Mesothelial cell of epicardium (in vitro differentiated cells): Measurements from ENCODE around the gene TAX1BP1. TPM values are rescaled to one million over a fixed set of nuclear protein-coding genes. Genes with fewer than 3 reads are reported as not detected.
A peak's percentile ranks its signal among the peaks of the same experiment; 100 is the strongest.

ENCODE experiments used
- DNase-seq, 2 experiments: peaks; one replicate each; pipeline ENCODE4 v3.0.0; 2021; ENCODE audit warnings: low spot score in 2 of 2; ENCODE audit not compliant: unreplicated experiment in 2 of 2
- H3K27ac Mint-ChIP-seq: 2 replicates; pipeline ENCODE4 v1.8.0; 2021; ENCODE audit warnings: mixed read lengths
- H3K27me3 Mint-ChIP-seq: 2 replicates; pipeline ENCODE4 v1.8.0; 2021; ENCODE audit warnings: low read depth, mixed read lengths
- H3K36me3 Mint-ChIP-seq: 2 replicates; pipeline ENCODE4 v1.8.0; 2021; ENCODE audit warnings: mixed read lengths
- H3K4me1 Mint-ChIP-seq: 2 replicates; pipeline ENCODE4 v1.8.0; 2021; ENCODE audit warnings: mixed read lengths
- H3K4me3 Mint-ChIP-seq: 2 replicates; pipeline ENCODE4 v1.8.0; 2021; ENCODE audit warnings: mild to moderate bottlenecking, moderate library complexity, mixed read lengths
- H3K9me3 Mint-ChIP-seq: 2 replicates; pipeline ENCODE4 v1.8.0; 2021; ENCODE audit warnings: mixed read lengths
- total RNA-seq: library from RNA; stranded (reverse); gene quantifications from 3 replicates; pipeline ENCODE4 v1.2.1, GENCODE V29; 2021
- TF ChIP-seq, protein P1 (sequence below): fragments of 200-600 bp; sonication (generic); IDR thresholded peaks from one replicate; pipeline ENCODE4 v1.5.0; 2021; ENCODE audit warnings: antibody characterized with exemption; ENCODE audit not compliant: unreplicated experiment

The TAX1BP1 gene
- total RNA-seq, 1 donor from 2014 or later: 89.8 TPM

DNA sequence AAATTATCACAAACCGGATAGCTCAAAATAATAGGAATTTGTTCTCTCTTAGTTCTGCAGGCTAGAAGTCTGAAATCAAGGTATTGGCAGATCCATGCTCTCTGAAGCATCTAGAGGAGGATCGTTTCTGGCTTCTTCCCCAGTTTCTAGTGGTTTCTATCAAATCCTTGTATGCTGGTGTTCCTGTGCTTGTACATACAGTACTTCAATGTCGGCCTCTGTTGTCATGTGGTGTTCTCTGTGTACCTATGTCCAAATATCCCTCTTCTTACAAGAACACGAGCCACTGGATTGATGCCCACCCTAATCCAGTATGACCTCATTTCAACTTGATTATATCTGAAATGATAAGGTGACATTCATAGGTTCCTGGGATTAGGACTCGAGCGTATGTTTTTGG lies 9.8 kb upstream of the TAX1BP1 start:
- no peaks in the 10 kb centered on the region for H3K9me3 Mint-ChIP-seq
- no peaks in the 10 kb centered on the region for H3K36me3 Mint-ChIP-seq
- TF ChIP-seq, protein P1, sequence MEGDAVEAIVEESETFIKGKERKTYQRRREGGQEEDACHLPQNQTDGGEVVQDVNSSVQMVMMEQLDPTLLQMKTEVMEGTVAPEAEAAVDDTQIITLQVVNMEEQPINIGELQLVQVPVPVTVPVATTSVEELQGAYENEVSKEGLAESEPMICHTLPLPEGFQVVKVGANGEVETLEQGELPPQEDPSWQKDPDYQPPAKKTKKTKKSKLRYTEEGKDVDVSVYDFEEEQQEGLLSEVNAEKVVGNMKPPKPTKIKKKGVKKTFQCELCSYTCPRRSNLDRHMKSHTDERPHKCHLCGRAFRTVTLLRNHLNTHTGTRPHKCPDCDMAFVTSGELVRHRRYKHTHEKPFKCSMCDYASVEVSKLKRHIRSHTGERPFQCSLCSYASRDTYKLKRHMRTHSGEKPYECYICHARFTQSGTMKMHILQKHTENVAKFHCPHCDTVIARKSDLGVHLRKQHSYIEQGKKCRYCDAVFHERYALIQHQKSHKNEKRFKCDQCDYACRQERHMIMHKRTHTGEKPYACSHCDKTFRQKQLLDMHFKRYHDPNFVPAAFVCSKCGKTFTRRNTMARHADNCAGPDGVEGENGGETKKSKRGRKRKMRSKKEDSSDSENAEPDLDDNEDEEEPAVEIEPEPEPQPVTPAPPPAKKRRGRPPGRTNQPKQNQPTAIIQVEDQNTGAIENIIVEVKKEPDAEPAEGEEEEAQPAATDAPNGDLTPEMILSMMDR: no peak
- no peak overlapping the region for H3K27ac Mint-ChIP-seq
- no peaks in the 10 kb centered on the region for H3K27me3 Mint-ChIP-seq
- no peak overlapping the region for H3K4me3 Mint-ChIP-seq
- no peak for DNase-seq
- peaks cover 19% of the 10 kb centered on the region for H3K4me1 Mint-ChIP-seq

DNA sequence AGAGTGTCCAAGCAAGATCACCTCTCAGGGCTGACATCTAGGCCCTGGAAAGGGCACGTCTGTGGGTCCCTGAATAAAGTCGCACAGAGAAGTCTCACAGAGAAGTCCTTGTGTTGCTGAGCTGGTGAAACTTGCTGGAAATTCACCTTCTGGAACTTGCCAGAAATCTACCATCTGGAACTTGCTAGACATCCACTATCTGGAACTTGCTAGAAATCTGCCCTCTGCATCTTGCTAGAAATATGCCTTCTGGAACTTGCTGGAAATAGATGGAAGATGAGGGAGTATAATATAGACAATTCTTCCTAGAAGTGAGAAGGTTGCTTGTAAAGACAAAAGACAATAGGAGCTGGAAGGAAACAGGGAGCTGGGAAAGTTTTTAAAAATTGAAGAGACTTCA lies 5.4 kb upstream of the TAX1BP1 start:
- TF ChIP-seq, protein P1: no peak
- Mint-ChIP-seq H3K36me3 (no peaks in the 10 kb centered on the region), H3K4me1 (peaks cover 47% of the 10 kb centered on the region), H3K4me3 (no peak overlapping the region), H3K27ac (peak overlapping the region; percentile 37), H3K27me3 (no peaks in the 10 kb centered on the region), H3K9me3 (no peaks in the 10 kb centered on the region)
- DNase-seq: no peak

DNA sequence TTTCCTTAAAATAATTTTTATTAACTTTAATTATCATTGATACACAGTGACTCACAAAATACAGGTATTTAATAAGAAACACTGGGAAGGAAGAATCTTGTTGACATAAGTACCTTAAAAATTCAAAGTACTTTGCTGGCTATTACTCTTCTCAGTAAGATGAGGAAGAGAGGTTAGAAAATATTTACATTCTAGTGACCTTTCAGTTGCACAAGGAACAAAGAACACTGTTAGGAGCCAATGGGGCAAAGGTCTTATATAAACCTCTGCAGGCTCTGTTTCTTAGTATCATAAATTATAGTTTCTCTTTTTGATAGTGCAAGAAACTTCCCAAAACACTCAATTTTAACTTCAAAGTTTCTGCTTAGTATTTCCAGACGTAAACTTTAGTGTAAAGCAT lies 4.8 kb upstream of the TAX1BP1 start:
- no peak for DNase-seq
- H3K27ac Mint-ChIP-seq: no peak overlapping the region
- no peak overlapping the region for H3K4me3 Mint-ChIP-seq
- H3K4me1 Mint-ChIP-seq: peaks cover 47% of the 10 kb centered on the region
- TF ChIP-seq, protein P1: no peak
- no peaks in the 10 kb centered on the region for H3K27me3 Mint-ChIP-seq
- H3K9me3 Mint-ChIP-seq: no peaks in the 10 kb centered on the region
- H3K36me3 Mint-ChIP-seq: no peaks in the 10 kb centered on the region

DNA sequence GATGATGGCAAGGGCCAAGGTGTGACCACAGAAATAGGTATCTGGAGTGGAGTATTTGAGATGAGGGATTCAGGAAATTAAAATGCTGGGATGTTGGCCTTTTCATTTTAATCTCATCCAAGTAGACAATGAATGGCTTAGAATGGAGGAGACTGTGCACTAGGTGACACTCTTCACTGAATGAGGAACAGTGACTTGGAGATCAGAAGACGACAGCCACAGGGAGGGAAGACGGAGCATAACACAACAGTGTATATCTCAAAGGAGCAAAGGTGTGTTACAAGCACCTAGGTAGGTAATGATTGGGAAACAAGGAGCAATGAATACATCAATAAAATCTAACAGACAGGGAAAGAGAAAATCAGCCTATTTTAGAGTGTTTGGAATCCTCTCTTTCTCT lies 4.1 kb upstream of the TAX1BP1 start:
- Mint-ChIP-seq H3K4me1 (peaks cover 48% of the 10 kb centered on the region), H3K36me3 (no peaks in the 10 kb centered on the region), H3K4me3 (no peak overlapping the region), H3K27ac (peak overlapping the region; percentile 27), H3K9me3 (no peaks in the 10 kb centered on the region), H3K27me3 (no peaks in the 10 kb centered on the region)
- DNase-seq: no peak
- TF ChIP-seq, protein P1: no peak

DNA sequence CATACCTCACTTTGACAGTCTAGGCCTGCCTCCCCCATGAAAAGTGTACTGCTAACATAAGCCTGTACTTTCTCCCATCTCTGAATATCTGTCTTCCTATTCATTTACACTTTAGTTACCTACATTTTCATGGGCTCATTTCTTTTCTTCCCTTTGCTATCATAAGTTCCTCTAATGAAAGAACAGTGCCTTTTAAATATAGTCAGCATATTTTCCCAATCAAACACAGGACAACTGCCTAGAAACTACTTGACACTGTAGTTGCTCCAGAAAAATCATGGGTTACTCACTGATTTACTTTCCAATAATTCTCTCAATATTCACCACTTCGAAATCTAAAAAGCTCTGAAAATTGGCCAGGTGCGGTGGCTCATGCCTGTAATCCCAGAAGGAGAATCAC lies 2.8 kb upstream of the TAX1BP1 start:
- Mint-ChIP-seq H3K27ac (peak overlapping the region; percentile 60), H3K4me3 (no peak overlapping the region), H3K27me3 (no peaks in the 10 kb centered on the region), H3K9me3 (no peaks in the 10 kb centered on the region), H3K36me3 (no peaks in the 10 kb centered on the region), H3K4me1 (peaks cover 59% of the 10 kb centered on the region)
- no peak for DNase-seq
- TF ChIP-seq, protein P1: no peak

DNA sequence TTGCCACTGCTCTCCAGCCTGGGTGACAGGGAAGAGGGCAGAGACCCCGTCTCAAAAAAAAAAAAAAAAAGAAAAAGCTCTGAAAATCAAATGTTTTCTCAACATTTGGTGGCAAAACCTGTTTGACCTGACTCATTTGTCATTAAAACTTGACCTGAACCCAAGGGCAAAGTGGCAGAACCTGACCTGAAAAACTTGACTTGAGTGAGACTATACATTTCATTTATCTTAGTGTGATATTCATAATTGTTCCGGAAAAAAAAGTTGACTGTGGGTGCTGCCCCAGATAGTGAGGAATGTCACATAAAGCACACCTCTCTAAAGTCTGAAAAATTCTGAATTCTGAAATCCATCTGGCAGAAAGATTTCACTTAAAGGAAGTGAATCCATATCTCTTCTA lies 2.3 kb upstream of the TAX1BP1 start:
- no peak for DNase-seq
- Mint-ChIP-seq H3K36me3 (no peaks in the 10 kb centered on the region), H3K9me3 (no peaks in the 10 kb centered on the region), H3K4me3 (no peak overlapping the region), H3K4me1 (peaks cover 62% of the 10 kb centered on the region), H3K27ac (peak overlapping the region; percentile 60), H3K27me3 (no peaks in the 10 kb centered on the region)
- TF ChIP-seq, protein P1: no peak
